NCI-H82 (cell line): Measurements from ENCODE around the gene ANKRD33.

Source experiments
- DNase-seq: peaks from one replicate; lab custom pipeline; 2025; lab: John Stamatoyannopoulos, UW

ANKRD33 gene

DNA sequence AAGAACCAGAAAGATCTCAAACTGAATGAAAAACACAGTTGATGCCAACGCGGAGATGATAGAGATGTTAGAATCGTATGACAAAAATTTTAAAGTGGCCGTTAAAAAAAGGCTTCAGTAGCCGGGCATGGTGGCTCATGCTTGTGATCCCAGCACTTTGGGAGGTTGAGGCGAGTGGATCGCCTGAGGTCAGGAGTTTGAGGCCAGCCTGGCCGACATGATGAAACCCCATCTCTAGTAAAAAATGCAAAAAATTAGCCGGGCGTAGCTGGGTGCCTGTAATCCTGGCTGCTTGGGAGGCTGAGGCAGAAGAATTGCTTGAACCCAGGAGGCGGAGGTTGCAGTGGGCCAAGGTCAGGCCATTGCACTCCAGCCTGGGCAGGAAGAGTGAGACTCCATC lies 14.0 kb downstream of the ANKRD33 start:
- DNase-seq = no peak

GRCh38 chr12:51904951-51905470 lies 17.1 kb downstream of the ANKRD33 start:
- DNase-seq = no peak

GRCh38 chr12:51905471-51906429 lies 17.8 kb downstream of the ANKRD33 start:
- no peak for DNase-seq

DNA sequence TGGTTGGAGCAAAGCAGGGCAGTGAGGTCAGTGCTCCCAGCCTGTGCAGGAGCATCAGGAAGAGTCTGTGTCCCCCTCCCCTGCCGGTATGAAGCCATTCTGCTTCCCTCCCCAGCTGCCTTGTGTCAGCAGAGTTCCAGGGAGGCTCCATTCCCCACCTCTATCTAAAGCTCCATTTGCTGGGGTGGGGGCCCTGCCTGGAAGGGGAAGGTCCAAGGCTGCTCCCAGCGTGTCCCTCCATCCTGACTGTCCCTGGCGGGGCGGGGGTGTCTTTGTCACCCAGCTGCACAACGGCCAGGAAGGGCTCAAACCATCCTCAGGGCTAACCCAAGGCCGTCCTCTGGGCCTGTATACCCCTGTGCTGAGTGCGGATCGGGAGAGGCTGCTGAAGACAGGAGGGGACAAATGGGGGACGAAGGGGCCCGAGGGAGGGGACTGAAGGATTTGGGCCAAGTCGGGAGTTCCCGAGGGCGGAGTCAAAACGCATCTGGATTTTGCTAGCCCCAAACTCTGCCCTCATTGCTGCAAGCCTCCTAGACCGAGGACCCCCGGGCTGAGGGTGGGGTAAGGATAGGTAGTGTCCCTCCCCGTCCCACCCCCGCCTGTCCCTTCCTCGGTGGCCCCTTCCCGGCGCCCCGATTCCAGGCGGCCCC lies 18.7 kb downstream of the ANKRD33 start:
- DNase-seq = no peak

DNA sequence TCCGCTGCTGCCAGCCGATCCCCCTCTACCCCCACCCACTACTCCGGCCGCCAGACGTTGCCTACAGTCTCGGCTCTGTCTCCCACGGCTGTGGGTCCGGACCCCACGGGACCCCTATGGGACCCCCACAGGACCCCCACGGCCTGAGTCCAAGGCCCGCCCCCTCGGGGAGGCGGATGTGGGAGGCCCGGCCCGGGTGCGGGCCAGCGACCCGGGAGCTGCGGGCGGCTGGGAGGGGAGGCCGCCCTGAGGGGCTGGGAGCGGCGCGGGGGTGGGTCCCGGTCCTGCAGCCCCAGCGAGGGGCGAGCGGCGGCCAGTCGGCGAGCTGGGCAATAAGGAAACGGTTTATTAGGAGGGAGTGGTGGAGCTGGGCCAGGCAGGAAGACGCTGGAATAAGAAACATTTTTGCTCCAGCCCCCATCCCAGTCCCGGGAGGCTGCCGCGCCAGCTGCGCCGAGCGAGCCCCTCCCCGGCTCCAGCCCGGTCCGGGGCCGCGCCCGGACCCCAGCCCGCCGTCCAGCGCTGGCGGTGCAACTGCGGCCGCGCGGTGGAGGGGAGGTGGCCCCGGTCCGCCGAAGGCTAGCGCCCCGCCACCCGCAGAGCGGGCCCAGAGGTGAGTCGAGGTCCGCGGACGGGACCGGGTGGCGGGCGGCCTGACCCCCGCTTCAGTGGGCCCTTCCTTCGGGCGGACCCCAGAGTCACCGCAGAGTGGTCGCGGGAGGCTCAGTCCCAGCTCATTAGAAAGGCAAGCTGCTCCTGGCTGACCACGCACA lies 19.4 kb downstream of the ANKRD33 start, which contains the start of gene ACVRL1:
ACVRL1 (plus strand) TSS at position 422 of the 773 bp plus-strand sequence. CDS start 4,971 bp downstream, outside the sequence.
- DNase-seq = no peak

DNA sequence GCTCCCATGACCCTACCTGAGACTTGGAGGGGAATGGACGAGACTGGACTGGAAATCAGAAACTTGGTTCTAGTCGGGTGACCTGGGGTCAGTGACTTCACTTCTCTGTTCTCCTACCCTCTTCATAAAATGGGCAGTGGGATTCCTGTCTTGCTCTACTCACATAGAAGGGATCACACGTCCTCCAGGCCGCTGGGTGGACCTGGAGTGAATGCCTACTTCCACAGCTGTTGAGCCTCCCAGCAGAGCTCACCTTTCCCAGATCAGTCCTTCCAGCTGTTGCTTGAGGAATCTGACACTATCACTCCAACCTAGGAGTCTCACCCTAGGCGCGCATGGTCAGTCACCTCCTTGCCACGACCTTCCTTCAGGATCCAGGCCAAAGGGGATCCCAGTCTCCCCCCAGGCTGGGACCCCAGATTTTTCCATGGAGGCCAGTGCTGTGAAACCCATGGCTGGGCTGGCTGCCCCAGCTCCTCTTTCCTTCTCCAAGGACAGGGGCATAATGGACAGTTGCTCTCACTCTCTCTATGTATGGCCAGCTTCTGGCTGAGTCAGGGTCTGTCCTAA lies 20.0 kb downstream of the ANKRD33 start:
- no peak for DNase-seq

GRCh38 chr12:51908876-51909592 lies 21.1 kb downstream of the ANKRD33 start:
- DNase-seq = no peak

DNA sequence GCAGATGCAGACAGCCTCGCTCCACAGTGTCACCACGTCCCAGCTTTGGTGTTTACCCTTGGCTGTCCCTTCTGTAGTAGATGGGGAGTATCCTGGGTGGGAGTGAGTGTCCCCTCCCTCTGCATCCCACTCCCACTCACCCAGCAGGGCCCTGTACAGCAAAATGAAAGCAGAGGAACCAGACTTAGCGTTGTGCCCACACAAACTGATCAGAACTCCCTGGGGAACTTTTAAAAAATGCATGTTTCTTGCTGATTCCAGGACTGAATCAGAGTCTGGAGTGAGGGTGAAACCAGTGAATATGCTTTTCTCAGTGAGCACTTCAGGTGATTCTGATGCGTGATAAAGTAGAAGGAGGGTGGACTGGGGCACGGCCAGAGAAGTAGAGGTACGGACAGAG lies 22.3 kb downstream of the ANKRD33 start:
- no peak for DNase-seq

GRCh38 chr12:51910691-51911090 lies 22.8 kb downstream of the ANKRD33 start:
- no peak for DNase-seq

DNA sequence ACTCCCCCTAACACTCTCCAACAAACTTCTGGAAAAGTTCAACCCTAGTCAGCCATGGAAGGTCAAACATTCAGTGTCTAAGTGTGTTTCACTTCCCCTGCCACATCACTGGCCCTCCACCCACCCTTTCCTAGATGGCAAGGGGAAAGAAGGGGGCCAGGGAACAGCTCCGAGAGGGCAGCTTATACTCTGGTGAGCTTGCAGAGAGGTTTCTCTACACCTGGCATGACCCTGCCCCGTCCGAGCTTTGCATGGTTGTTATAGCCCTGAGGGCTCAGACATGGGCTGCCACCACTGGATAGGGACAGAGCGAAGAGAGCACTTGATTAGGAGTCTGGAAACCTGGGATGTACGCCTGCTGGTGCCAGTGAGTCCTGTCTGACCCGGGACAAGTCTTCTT lies 23.4 kb downstream of the ANKRD33 start:
- no peak for DNase-seq

- DNase-seq = no peak
These were observed 24.1 kb downstream of the ANKRD33 start for GRCh38 chr12:51911788-51912711.

- no peak for DNase-seq
These were observed 25.4 kb downstream of the ANKRD33 start for GRCh38 chr12:51913071-51914033.

- DNase-seq = no peak
These were observed 26.4 kb downstream of the ANKRD33 start for GRCh38 chr12:51914034-51914923.

GRCh38 chr12:51915003-51915625 lies 27.2 kb downstream of the ANKRD33 start:
- no peak for DNase-seq

DNA sequence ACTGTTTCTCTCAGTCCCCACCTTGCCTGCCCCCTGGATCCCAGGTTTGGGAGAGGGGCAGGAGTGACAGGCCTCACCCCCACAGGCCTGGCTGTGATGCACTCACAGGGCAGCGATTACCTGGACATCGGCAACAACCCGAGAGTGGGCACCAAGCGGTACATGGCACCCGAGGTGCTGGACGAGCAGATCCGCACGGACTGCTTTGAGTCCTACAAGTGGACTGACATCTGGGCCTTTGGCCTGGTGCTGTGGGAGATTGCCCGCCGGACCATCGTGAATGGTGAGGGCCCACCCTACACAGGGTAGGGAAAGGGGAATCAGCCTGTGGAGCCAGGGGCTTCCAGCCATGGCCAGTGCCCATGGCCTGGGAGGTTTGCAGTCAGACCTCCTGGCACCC lies 28.0 kb downstream of the ANKRD33 start:
- DNase-seq = no peak

DNA sequence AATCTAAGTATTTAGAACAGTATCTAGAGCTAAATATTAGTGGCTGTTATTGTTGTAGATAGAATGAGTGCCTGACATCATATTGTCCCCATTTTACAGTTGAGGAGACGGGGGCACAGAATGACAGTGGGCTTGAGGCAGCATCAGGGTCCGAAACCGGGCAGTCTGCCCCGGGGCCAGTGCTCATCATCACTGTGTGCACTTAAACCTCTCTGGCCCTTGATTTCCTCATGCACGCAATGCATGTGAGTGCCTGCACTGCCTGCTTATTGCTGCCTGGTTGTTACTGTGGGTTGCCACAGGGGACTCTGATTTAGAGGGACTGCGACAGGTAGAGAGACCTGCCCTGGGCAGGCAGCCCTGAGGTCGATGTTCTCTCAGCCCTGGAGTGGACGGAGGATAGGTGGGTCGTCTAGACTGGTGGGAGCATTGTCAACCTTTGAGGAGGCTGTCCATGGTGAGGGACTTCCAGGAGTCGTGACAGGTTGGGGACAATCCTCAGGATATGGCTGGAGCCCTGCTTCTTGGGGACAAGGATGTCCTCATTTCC lies 29.2 kb downstream of the ANKRD33 start:
- no peak for DNase-seq
